ENCODE data around the gene HDAC2.

GRCh38 chr6:113921299-113921904, 49.5 kb downstream of the HDAC2 start:
- TF ChIP-seq CTCF (IDR thresholded peaks at IDR 0.05) (no peak), EZH2 (IDR thresholded peaks at IDR 0.05; ENCODE audit: borderline replicate concordance, insufficient read depth, low read depth, low read length, poor library complexity, severe bottlenecking) (no peak)
